GM18520 (cell line): ENCODE results near the gene PLCH1.
A peak's percentile ranks its signal among the peaks of the same experiment; 100 is the strongest.

Source experiments
- ATAC-seq: cut with Tn5 transposase; IDR thresholded peaks from one replicate; pipeline ENCODE4 v1.9.1; 2021; ENCODE audit not compliant: unreplicated experiment

PLCH1 gene

DNA sequence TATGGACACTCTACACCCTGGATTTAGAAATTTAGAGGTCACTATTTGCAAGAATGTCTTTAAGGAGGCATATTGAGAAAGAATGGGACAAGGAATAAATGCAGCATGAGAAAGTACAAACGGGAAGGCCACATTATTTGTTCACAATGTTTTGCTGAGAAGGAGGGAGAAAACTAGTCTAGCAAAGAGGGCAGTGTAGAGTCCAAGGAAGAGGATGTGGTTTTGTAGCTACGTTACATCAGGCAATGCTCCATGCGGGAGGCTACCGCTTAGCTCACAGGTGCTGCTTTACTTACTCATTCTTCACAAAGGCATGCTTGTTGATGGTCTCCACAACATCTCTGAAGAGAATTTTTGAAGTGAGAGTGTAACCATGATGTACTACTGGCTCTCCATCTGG lies 191.1 kb downstream of the PLCH1 start:
- ATAC-seq: no peak

DNA sequence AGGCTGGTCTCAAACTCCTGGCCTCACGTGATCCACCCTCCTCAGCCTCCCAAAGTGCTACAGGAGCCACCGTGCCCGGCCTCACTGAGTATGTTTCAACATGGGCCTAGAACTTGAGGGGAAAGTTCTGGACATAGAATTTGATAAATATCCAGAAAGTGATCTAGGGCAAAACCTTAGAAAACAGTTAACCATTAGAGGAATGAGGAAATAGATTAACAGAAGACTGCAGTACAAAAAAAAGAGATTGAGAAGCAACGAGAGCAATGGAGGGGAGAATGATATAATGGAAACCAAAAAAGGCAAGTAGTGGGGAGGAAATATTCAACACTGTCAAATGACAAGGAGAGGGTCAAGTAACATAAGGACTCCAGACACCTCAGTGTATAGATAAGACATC lies 191.5 kb downstream of the PLCH1 start:
- ATAC-seq: no peak

DNA sequence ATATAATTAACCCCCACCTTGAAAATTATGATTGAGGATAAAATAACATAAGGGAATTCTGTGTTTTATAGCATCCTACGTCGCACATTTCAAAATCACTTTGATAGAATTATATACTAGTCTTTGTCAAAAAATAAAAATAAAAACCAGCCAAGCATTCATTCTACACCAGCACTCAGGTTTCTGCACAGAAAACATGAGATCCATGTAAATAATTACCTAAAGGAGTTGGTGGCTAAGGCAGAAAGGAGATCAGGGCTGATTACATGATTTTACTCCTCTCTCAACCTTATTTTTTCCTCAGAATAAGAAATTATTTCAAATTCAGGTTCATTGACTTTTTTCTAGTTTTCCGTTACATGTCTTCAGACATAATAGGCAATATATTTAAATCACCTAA lies 194.5 kb downstream of the PLCH1 start:
- ATAC-seq: no peak

DNA sequence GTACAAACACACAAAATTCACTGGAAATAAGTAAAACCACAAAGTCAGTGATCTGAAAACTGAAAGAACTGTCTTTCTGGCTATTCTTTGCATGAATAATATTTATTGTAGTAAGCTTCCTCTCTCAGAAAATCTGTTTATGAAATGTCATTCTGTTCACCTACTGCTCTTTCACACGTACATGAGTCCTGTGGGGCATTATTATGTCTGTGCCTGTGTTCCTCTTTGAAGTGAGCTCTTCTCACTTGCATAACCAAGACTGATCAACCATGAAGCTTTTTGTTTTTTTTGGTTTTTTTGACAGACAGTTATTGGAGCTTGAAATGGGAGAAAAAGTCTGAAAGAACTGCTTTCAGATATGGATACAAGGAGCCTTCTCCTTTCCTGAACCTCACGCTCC lies 195.8 kb downstream of the PLCH1 start:
- peak; percentile 77 for ATAC-seq

DNA sequence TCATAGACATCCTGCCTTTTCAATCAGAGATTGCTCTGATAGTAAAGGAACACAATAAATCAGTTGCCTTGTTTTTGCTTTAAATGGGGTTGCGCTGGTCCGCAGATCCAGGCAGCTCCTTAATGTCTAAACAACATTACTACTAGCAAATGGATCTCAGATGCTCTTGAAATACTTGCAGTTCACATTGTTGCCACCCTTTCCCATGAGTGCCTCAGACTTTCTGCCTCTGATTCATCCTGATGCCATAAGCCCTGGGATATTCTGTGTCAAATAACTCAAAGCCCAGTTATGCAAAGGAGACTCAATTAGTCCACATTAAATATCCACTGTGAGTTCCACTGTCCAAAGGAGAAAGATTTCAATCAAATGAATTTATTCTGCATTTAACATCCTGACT lies 196.7 kb downstream of the PLCH1 start:
- ATAC-seq: no peak

DNA sequence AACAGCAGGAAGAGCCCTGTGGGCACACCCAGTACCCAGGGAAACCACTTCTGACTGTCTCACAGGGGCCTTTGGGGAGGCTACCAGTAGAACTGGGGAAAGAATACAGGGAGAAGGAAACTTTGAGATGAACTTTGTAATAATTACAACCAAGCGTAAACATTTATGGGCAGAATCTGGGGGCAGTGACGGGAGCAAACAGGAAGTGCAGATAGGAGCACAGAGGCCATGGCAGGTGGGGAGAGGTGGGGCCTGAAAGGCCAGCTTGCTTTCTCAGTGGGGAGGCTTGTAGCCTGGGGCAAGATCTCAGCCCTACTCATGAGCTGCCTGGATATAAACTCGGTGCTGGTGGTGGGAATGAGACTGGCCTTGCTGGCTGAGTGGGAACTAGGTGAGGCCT lies 209.8 kb downstream of the PLCH1 start:
- no peak for ATAC-seq

DNA sequence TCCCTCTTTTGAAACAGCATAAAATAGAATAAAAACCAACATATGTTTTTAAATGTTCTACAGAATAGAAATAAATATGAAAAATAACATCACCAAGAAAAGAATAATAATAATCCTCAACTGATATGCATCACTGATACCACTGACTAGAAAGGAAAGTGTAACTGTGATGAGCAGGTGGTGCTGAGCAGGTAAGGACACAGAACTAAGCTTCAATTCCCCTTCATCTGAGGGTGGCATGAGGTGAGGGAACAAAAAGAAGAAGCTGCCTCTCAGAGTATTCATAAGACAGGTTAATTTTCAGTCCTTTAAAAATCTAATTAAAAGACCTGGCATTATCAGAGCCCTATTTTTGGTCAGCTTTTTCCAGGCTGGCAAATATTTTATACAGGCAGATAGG lies 216.3 kb downstream of the PLCH1 start:
- no peak for ATAC-seq

DNA sequence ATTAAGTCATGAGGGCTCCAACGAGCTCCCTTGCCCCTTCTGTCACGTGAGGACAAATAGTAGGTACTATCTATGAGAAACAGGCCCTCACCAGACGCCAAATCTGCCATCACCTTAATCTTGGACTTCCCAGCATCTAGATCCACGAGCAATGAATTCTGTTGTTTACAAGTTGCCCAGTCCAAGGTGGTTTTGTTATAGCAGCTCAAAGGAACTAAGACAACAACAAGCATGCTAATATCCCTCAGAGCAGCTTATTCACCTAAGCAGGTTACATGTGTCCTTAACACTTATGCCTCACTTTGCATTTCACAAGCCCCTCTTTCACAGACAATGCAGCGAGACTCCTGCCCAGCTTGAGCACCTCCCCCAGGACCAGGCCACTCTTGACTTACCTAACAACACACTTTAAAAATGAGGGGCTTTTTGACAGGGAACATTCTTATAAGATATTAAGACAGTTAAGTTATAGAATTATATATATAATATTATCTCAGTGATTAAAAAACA lies 219.5 kb downstream of the PLCH1 start:
- ATAC-seq: no peak

DNA sequence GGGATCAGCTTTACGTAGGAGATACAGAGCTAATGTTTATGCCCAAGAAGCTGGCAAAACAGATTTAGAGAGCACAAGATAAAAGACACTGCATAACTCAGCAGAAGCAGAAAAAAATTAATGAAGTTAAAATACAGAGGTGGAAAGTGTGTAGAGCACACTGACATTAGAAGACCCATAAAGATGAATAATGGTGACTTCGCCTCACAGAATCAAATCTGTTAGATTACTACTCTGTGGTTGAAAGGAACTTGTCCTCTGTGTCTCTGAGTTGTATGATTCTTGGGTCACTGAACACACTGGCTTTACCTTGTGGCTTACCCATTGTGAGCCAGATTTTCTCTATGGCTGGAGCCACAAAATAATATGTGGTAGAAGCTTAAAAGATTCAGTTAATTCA lies 224.4 kb downstream of the PLCH1 start:
- ATAC-seq: no peak

DNA sequence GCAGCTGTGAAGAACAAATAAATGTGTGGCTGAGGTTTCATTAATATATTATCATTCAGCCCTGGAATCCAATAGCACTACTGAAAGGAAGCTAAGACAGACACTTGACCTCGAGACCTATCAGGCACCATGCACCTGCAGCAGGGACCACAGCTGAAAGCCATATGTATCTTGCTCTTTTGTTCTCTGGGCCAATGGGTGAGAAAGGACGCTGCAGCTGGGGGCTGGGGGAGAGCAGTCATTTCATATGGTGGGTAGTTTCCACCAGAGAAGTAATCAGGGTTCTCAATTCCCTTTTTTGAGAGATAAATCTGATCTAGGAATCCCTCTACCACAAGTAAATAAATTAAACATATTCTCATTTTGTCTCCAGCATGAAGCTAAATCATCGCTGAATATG lies 225.8 kb downstream of the PLCH1 start:
- no peak for ATAC-seq

DNA sequence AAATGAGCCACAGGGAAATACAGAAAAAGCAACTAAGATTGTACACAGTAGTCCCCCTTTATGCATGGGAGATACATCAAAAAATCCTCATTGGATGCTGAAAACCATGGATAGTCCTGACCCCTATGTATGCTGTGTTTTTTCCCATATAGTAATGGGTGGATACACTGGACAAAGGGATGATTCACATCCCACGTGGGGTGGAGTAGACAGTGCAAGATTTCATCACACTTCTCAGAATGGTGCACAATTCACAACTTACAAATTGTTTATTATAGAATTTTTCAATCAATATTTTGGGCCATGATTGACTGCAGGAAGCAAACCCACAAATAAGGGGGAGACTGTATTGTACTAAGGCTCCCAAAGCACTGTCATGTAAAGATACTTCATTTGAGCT lies 227.0 kb downstream of the PLCH1 start:
- no peak for ATAC-seq

DNA sequence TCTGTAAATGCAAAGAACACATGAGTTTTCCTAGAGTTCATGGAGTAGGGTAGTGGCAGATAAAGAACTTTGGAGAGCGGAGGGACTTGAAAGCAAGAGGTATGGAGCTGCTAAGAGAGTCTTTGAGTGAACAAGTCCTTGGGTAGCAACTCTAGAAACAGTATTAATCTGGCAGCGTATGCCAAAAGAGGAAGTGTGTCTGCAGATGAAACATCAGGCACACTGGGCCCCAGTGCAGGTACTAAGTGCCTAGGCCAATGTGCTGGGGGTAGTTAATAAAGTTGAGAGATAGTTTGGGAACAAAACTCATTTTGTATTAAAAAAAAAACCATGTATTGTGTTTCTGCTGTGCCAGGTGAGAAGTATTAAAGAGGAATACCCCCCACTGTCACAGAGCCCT lies 228.4 kb downstream of the PLCH1 start:
- ATAC-seq: no peak

DNA sequence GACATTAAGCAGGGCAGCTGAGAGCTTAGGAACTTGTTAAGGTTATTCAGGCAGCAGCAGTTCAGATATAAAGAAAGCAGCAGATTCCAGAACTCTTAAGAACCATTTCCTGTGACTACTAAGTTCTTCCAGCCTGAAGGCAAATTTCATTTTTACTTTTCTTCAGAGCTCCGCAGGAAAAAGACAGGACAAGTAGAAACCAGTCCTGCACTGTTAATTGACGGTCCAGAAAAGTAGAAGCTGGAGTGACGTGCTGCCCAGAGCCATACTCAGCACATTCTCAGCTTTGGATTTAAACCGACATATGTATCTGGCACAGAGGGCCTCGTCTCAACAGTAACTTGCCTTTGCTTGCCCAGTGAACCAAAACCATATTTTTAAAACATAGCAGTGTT lies 232.0 kb downstream of the PLCH1 start:
- no peak for ATAC-seq

DNA sequence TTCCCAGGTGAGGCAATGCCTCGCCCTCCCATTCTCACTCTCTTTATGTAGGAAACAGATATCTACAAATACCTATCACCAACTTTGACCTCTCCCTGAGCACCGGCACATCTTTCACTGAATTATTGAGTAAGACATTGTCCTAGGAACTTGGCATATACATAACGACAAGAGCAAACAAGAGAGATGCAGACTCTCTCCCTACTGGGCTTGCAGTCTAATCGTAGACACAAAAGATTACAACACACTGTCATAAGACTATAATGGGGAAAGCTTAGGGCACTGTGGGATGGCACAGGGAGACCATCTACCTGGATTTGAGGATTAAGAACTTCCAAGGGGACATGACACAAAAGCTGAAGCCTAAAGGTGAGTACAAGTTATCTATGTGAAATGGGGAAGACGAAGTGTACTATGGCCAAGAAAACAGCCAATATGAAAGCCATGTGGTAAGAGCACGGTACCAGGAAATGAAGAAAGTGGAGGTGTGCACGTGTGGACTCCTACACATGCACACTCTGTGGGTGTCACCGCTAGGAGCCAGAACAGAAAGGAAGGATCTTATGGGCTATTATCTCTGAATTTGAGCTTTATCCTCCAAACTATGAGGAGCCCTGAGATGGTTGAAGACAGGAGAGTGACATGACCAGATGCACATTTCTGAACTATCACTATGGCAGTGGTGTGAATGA lies 232.6 kb downstream of the PLCH1 start:
- no peak for ATAC-seq

DNA sequence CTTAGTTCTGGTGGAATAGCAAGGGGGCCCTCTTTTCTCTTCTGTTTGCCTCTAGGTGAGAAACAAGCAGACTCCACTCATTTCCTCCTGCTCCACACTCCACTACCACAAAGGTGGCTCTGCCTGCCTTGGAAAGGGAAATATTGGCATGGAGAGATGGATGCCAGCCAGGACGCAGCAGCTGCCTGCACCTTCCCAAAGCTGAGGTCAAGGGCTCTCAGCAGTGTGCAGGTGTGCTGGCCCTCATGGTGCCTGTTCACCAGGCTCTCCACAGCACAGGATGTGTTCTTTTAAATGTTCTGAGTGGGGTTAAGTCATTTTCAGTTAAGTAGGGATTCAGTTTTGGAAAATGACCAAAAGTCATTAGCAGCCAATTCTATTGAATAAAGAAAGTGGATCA lies 240.2 kb downstream of the PLCH1 start:
- ATAC-seq: no peak

DNA sequence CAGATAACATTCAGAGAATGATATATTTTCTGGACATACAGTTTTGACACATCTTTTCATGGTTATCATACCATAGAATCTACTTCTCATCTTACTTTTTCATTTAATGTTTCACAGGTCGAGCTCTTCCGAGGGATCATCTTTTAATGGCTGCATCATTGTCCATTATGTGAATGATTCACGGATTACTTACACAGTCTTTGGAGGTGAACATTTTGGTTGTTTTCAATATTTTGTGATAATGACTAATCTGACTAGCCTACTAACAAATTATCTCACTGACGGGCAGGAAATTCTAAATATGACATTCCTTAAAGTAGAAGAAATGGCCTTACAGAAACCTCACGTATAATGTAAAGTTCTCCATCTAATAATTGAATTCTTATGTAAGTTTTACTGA lies 242.2 kb downstream of the PLCH1 start:
- ATAC-seq: no peak

DNA sequence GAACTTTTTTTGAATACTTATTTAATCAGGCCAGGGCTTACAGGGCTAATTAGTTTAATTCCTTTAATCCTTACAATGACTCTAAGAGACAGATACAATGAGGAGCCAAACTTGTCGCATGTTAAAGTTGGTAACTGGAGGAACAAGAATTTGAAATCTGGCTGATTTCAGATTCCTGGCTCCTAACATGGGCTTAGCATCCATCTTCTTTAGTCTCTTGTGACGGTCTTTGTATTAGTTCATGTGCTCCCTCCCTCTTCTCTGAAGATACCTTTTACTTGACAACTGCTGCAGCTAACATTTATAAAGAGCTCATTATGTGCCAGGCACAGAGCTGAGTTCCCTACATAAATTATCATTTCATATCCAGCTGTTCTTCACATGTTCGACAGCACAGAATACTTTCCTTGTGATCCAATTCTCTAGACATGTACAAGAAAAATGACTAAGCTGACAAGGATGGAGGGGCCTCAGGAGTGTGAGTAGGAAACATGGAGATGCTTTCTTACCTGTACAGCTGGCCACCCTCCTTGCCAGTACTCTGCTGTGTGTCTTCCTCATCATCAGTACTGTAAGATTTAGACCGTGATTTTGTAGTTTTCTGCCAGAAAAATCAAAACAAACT lies 244.6 kb downstream of the PLCH1 start:
- no peak for ATAC-seq

DNA sequence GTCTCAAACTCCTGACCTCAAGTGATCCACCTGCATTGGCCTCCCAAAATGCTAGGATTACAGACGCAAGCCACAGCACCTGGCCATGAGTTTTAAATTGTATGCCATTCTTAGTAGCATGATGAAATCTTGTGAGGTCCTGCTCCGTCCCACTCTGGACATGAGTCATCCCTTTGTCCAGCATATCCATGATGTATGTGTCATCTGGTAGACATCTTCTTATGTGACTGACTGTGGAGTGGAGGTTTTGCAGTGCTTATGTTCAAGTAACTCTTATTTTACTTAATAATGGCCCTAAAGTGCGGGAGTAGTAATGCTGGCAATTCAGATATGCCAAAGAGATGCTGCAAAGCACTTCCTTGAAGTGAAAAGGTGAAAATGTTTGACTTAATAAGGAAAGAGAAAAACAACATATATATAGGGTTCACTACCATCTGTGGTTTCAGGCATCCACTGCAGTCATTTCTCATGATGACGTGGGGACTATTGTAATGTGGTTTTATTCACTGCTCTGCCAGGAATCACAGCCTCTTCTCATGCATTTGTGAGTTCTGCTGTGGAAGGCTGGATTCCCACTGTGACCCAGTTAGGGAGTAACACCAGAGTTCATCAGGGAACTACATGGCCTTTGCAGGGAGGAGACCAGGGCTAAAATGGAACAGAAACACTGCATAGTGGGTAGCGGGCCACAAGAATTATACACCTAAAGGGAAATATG lies 246.8 kb downstream of the PLCH1 start:
- no peak for ATAC-seq

DNA sequence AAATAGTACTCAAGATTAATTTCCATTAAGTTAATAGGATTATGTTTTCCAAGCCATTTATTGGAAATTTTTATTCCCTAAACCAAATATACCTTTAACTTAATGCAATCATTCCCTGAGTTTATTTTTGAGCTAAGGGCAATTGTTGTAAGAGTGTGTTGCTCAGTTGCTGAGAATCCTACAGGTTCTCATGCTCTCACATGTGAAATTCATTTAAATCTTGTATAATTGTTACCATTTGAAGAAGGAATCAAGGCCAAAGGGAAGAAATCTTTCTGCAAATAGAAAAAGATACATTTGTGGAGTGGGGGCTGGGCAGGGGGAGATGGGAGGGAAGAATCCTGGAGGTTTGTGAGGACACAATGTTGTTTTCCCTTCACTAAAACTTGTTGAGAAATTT lies 248.7 kb downstream of the PLCH1 start:
- ATAC-seq: no peak

DNA sequence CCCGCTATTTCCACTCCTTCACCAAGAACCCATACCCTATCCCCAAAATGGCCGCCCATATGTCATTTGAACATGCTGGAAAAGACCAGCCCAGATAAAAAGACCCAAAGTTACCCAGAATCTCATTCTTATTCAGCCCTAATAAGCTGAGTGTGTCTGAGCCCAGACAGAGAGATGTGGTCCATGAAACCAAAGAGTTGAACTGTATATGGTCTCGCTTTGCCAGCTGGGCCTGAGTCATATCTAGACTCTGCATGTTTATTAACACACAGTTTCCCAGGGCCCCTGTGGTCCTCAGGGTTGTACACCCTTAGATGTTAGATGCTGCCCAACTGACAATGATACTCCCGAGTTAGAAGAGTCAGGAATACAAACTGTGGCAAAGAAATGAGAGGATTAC lies 249.5 kb downstream of the PLCH1 start:
- ATAC-seq: peak; percentile 70

DNA sequence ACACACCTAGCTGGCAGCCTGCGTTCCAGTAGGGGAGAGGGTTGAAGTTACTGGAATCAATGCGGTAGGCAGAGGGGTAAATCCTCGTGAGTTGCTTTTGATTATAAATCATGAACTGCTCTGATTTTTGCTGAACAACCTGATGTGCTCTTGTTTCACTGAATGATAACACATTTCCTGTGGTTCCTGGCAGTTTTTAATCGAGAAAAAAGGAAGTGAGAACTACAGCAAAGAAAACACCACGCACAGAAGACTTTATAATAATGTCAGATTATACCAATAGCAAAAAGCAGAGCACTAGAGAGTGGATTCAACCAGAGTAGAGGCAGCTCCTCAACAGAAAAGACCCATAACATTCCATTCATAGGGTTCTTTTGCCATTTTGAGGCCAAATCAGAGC lies 250.5 kb downstream of the PLCH1 start:
- no peak for ATAC-seq

DNA sequence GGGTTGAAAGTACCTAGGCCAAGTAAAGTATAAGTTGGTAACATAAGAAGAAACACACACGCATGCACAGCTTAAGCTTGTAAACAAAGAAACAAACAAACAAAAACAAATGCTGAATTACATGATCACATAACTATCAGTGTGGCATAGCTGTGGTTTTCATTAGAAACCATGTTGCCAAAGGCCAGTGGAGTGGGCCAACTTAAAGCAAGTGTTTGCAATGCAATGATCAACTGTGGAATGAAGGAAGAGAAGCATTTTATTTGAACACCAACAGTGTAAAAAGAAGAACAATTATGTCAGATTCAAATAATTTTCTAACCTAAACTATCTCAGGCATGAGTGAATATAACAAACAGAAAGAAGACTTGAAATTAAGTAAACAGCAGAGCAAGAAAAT lies 252.0 kb downstream of the PLCH1 start:
- ATAC-seq: no peak
